MG63 (cell line): Measurements from ENCODE around the gene ICE1. TPM values are rescaled to one million over a fixed set of nuclear protein-coding genes. Genes with fewer than 3 reads are reported as not detected.
"Not testable (repeated sequence)": the region's sequence is repeated elsewhere in the genome, so short reads cannot be mapped to it uniquely, and the experiment has no call there.

Experiments used
- DNase-seq: peaks from one replicate; pipeline ENCODE4 v3.0.0-alpha.2; 2020
- H3K27me3 ChIP-seq: fragments of 250-450 bp; sonication (Bioruptor Pico); 2 replicates; pipeline ENCODE4 v1.5.1; 2020; ENCODE audit warnings: mild to moderate bottlenecking, moderate library complexity
- H3K36me3 ChIP-seq: fragments of 250-450 bp; sonication (Bioruptor Pico); 2 replicates; pipeline ENCODE4 v1.5.1; 2020; ENCODE audit warnings: mild to moderate bottlenecking, moderate library complexity
- H3K4me3 ChIP-seq: fragments of 250-450 bp; sonication (Bioruptor Pico); 2 replicates; pipeline ENCODE4 v1.5.1; 2020; ENCODE audit warnings: mild to moderate bottlenecking, moderate library complexity
- H3K9me3 ChIP-seq: fragments of 250-450 bp; sonication (Bioruptor Pico); 2 replicates; pipeline ENCODE4 v1.5.1; 2020; ENCODE audit warnings: mild to moderate bottlenecking, moderate library complexity
- total RNA-seq: library from RNA; depleted of rRNA; stranded (reverse); fragments of >200 nt; shearing (Covaris generic); gene quantifications from 2 replicates; pipeline ENCODE4 v1.2.3, GENCODE V29; 2014; ENCODE audit warnings: low replicate concordance; rRNA removed

Gene ICE1
- 18.4 and 31.7 TPM in 2 replicates for total RNA-seq

- peak; percentile 98 for DNase-seq
- Histone ChIP-seq H3K9me3 (no peaks in the 10 kb centered on the region), H3K4me3 (peak within 1 kb of the TSS; percentile 72), H3K27me3 (no peaks in the 10 kb centered on the region), H3K36me3 (peaks cover 16% of the 10 kb centered on the region)
Measured at GRCh38 chr5:5421961-5422818, at the start of gene ICE1. ICE1 (plus strand) TSS chr5:5422677; CDS start chr5:5422916, 239 bp downstream.

DNA sequence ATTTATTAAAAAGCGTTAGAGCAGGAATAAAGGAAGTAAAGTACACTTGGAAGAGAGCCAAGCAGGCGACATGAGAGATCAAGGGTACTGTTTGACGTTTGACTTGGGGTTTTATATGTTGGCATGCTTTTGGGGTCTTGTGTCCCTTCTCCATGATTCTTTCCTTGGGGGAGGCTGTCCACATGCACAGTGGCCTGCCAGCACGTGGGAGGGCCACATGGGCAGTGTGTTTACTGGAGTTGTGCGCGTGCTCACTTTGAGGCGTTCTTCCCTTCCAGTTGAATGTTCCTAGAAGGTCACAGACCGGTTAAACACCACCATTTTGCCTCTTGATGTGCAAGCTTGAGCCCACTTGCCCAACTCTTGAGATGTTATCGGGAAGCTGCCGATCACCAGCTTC, 49.5 kb upstream of the ICE1 start:
- no peak overlapping the region for H3K4me3 ChIP-seq
- no peaks in the 10 kb centered on the region for H3K36me3 ChIP-seq
- no peaks in the 10 kb centered on the region for H3K9me3 ChIP-seq
- DNase-seq = no peak
- H3K27me3 ChIP-seq = no peaks in the 10 kb centered on the region

GRCh38 chr5:5373351-5373989, 49.0 kb upstream of the ICE1 start:
- no peaks in the 10 kb centered on the region for H3K36me3 ChIP-seq
- no peak overlapping the region for H3K4me3 ChIP-seq
- no peak for DNase-seq
- H3K9me3 ChIP-seq = no peaks in the 10 kb centered on the region
- no peaks in the 10 kb centered on the region for H3K27me3 ChIP-seq

- Histone ChIP-seq H3K27me3 (no peaks in the 10 kb centered on the region), H3K4me3 (no peak overlapping the region), H3K9me3 (no peaks in the 10 kb centered on the region), H3K36me3 (no peaks in the 10 kb centered on the region)
- DNase-seq = peak; percentile 87
Measured at GRCh38 chr5:5374009-5374715, 48.3 kb upstream of the ICE1 start.

DNA sequence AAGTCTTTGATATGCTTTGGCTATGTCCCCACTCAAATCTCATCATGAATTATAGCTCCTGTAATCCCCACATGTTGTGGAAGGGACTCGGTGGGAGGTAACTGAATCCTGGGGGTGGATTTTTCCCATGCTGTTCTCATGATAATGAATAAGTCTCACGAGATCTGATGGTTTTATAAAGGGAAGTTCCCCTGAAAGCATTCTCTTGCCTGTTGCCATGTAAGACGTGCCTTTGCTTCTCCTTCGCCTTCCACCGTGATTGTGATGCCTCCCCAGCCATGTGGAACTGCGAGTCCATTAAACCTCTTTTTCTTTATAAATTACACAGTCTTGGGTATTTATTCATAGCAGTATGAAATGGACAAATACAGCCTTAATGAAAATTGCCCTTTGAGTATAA, 44.7 kb upstream of the ICE1 start:
- H3K9me3 ChIP-seq = no peaks in the 10 kb centered on the region
- H3K36me3 ChIP-seq = no peaks in the 10 kb centered on the region
- H3K27me3 ChIP-seq = no peaks in the 10 kb centered on the region
- no peak for DNase-seq
- H3K4me3 ChIP-seq = no peak overlapping the region

DNA sequence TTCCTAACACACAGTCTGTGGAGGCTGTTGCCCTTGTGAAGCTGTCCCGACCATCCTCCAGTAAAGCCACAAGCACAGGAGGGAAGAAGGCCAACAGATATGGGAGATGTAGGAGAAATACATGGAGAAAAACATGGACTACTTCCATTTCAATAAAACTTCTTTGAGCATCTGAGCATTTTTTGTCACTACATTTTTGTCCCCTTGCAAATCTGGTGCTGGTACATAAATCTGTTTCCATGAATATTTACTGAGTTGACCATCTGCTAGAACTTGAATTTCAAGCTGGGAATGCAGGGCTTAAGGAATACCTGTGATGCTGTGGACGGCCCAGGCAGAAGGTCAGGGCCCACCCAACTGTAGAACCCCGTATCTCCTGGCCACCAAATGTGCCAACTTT, 43.9 kb upstream of the ICE1 start:
- Histone ChIP-seq H3K4me3 (no peak overlapping the region), H3K36me3 (no peaks in the 10 kb centered on the region), H3K9me3 (no peaks in the 10 kb centered on the region), H3K27me3 (no peaks in the 10 kb centered on the region)
- no peak for DNase-seq

DNA sequence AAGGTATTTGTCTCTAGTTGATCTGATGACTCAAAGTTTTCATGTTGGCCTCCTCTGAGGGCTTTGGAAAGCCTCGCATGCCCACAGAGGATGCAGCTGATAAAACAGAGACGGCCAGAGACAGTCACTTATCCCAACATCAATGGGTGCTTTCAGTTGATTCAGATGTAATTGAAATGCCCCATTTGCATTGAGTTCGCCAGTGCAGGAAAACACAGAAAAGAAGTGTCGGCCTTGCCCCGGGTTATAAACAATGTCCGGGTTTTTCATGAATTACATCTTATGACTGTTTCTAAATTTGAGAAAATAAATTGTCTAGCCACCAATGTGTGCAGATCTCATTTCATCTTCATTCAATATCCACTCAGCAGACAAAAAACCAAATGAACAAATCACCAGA, 42.2 kb upstream of the ICE1 start:
- Histone ChIP-seq H3K36me3 (no peaks in the 10 kb centered on the region), H3K9me3 (no peaks in the 10 kb centered on the region), H3K27me3 (no peaks in the 10 kb centered on the region), H3K4me3 (no peak overlapping the region)
- no peak for DNase-seq

DNA sequence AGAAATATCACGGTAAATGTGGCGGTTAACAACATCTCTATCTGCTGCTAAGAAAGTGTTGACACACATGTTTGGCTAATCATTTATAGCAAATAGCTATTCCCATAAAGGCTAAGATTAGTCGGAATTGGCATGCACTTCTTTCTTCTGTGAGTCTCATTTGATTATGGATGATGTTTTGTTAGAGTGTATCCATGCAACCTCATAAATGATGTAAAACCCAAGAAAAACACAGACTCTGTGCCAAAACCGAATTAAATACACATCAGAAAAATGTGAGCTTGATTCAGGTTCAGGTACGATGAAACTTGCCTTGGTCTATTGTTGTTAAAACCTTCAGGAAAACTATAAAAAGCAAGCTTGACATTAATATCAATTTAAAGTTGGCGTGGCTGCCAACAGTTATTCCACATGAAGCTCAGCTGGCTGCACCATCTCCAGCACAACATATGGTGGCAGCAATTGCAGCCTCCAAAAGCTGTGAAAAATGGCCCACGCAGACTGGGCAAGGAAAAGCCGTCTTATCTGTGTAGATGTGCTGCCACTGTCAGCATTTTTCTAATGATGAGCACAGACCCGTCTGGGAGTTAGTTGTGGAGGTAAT, 41.1 kb upstream of the ICE1 start:
- no peak overlapping the region for H3K4me3 ChIP-seq
- H3K36me3 ChIP-seq = no peaks in the 10 kb centered on the region
- no peaks in the 10 kb centered on the region for H3K9me3 ChIP-seq
- no peaks in the 10 kb centered on the region for H3K27me3 ChIP-seq
- no peak for DNase-seq

GRCh38 chr5:5383461-5383860, 39.0 kb upstream of the ICE1 start:
- no peak for DNase-seq
- Histone ChIP-seq H3K36me3 (no peaks in the 10 kb centered on the region), H3K9me3 (no peaks in the 10 kb centered on the region), H3K4me3 (no peak overlapping the region), H3K27me3 (no peaks in the 10 kb centered on the region)

DNA sequence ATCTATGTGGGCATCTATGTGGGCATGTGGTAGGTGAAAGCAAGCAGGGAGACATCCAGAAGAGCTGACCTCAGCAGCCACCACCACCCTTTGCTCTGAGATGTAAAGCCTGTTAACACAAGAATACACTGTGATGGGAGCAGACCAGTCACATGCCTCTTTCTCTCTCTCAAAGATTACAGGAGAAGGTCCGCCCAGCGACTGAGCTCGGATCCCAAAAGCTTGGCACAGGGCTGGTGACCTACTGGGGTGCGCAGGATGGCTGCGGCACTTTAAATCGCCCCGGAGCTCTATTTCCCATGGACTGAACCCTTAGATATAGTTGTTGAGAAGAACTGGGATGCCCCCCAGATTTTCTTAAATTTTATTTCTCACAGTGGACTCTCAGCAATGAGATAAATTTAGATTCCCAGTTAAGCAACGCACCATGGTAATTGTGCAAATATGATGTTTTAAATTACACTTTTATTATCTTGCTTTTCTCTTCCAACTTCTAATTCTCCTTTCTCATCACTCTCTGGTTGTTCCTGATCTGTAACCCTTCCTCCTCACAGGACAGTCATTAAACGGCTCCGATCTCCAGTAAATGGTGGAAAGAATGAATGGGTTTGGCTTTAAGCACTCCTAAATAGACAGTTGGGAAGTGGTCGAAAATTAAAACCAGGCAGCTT, 37.7 kb upstream of the ICE1 start:
- DNase-seq = no peak
- no peaks in the 10 kb centered on the region for H3K27me3 ChIP-seq
- no peak overlapping the region for H3K4me3 ChIP-seq

GRCh38 chr5:5385331-5385662, 37.2 kb upstream of the ICE1 start:
- no peak for DNase-seq
- H3K4me3 ChIP-seq = no peak overlapping the region

More for the DNA sequence above, 37.7 kb upstream of the ICE1 start:
- no peaks in the 10 kb centered on the region for H3K36me3 ChIP-seq
- no peaks in the 10 kb centered on the region for H3K9me3 ChIP-seq

DNA sequence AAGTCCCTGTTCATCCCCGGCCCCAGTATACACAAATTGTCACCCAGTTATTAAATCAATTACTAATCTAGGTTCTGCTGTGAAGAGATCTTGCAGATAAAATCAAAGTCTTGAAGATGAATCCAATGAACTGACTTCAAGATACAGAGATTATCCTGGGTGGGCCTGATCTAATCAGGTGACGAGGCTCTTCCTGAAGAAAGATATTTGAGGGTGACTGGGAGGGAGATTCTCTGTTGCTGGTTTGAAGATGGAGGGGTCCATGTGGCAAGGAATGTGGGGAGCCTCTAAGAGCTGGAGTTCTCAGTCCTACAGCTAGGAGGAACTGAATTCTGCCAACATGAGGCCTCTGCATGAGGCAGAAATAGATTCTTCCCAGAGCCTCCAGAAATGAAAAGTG, 36.1 kb upstream of the ICE1 start:
- no peaks in the 10 kb centered on the region for H3K36me3 ChIP-seq

More at GRCh38 chr5:5385331-5385662, 37.2 kb upstream of the ICE1 start:
- no peaks in the 10 kb centered on the region for H3K36me3 ChIP-seq
- H3K27me3 ChIP-seq = no peaks in the 10 kb centered on the region
- no peaks in the 10 kb centered on the region for H3K9me3 ChIP-seq

DNA sequence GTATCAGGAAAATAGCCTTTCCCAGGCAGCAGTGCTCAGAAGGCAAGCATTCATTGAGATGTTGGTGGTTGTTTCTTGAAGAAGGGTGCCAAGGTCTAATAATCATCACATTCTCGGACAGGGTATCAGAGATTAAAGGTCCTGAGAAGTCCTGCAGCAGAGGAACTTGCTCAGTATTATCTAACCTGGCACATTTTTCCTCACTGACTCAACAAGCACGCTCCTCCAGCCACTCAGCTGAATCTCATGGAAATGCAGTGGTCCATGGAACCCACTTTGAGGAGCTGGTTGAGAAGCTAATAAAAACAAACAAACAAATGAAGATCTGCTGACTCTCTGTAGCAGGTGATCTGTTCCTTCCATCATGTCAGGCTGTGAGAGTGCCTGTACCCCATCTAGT, 35.3 kb upstream of the ICE1 start:
- no peak for DNase-seq

More for the DNA sequence above, 36.1 kb upstream of the ICE1 start:
- Histone ChIP-seq H3K27me3 (no peaks in the 10 kb centered on the region), H3K4me3 (no peak overlapping the region), H3K9me3 (no peaks in the 10 kb centered on the region)
- no peak for DNase-seq

DNA sequence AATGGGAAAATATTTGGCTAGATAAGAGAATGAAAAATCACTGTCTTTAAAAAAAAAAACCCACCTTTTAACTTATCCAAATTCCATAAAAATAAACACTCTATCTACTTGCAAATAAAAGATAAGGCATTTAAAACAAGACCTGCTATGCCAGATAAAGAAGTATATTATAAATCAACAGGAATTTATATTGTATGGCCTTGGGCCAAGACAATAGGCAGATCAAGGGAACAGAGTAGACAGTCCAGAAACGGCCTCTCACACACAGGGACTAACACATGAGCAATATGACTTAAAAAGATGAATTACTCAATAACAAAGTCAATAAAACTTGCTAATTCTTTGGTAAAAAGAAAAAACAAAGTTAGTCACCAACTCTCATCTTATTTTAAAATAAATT, 34.7 kb upstream of the ICE1 start:
- DNase-seq = no peak
- H3K36me3 ChIP-seq = no peaks in the 10 kb centered on the region
- no peaks in the 10 kb centered on the region for H3K27me3 ChIP-seq
- H3K9me3 ChIP-seq = no peaks in the 10 kb centered on the region
- H3K4me3 ChIP-seq = no peak overlapping the region

More for the DNA sequence above, 35.3 kb upstream of the ICE1 start:
- Histone ChIP-seq H3K27me3 (no peaks in the 10 kb centered on the region), H3K4me3 (no peak overlapping the region), H3K9me3 (no peaks in the 10 kb centered on the region), H3K36me3 (no peaks in the 10 kb centered on the region)

GRCh38 chr5:5390121-5390869, 32.2 kb upstream of the ICE1 start:
- not testable (repeated sequence) for H3K4me3 ChIP-seq, H3K36me3 ChIP-seq, DNase-seq, H3K27me3 ChIP-seq, H3K9me3 ChIP-seq

DNA sequence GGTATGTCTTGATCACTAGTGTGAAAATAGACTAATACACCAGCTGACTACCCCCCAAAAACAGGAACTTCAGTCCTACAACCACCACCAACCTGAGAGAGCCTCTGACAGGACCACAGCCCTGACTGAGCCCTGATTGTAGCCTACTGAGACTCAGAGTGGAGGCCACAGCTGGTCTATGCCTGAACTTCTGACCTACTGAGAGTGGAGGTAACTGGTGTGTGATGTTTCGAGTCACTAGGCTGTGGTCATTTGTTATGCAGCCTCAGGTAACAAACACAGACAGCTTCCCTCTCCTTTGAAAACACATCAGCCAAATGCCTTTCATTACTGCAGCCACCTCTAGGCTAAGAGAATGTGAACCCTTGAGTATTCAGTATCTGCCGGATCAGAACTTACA, 30.0 kb upstream of the ICE1 start:
- DNase-seq, H3K36me3 ChIP-seq, H3K4me3 ChIP-seq, H3K9me3 ChIP-seq, H3K27me3 ChIP-seq: not testable (repeated sequence)
